PFSK-1 (cell line): ENCODE data around the gene TNS3.

ENCODE experiments used
- POLR2AphosphoS5 ChIP-seq: IDR thresholded peaks from 2 replicates; pipeline ENCODE4 v1.6.1; 2012; ENCODE audit warnings: low read depth, mild to moderate bottlenecking, control low read depth, low read length, moderate library complexity
- REST ChIP-seq, 2 experiments: IDR thresholded peaks; 2 replicates each; pipeline versions ENCODE4 v1.6.1 to v1.8.0; 2011 to 2012; ENCODE audit warnings: low read depth in 2 of 2, low read length in 2 of 2, control low read depth in 1 of 2, inconsistent platforms in 1 of 2, mild to moderate bottlenecking in 1 of 2, moderate library complexity in 1 of 2; ENCODE audit not compliant: insufficient read depth in 1 of 2
- TAF1 ChIP-seq: IDR thresholded peaks from 2 replicates; pipeline ENCODE4 v1.6.1; 2012; ENCODE audit warnings: low read length, control low read depth, borderline replicate concordance; ENCODE audit not compliant: insufficient read depth

- no peak for TF ChIP-seq TAF1
- TF ChIP-seq REST (IDR thresholded peaks at IDR 0.05; ENCODE audit: insufficient read depth in 1 of 2, low read depth in 2 of 2, low read length in 2 of 2) = no peak
- no peak for TF ChIP-seq POLR2AphosphoS5
Observed at GRCh38 chr7:47366211-47366610, 215.7 kb downstream of the TNS3 start.
